A549 treated with CpdA at 1 μM for 4 hours (cell line): ENCODE measurements around the gene NTMT1. TPM values are rescaled to one million over a fixed set of nuclear protein-coding genes. Genes with fewer than 3 reads are reported as not detected.

ENCODE experiments used
- total RNA-seq: library from RNA; stranded (reverse); fragments of 200-300 nt; extraction: Qiagen RNA extraction; gene quantifications from 5 replicates; pipeline ENCODE4 v1.2.3, GENCODE V29; 2022; ENCODE audit warnings: low read depth

The NTMT1 gene
- 89.4 to 107 TPM (median 97.7 TPM) in 5 replicates for total RNA-seq

GRCh38 chr9:129626079-129626624, at the start of gene NTMT1:
Gene NTMT1, plus strand, starts transcription at chr9:129626163. Its CDS starts 6,541 bp downstream, at chr9:129632704.

GRCh38 chr9:129620669-129621295, 5.2 kb upstream of the NTMT1 start, which contains the start of gene C9orf50:
Gene C9orf50, minus strand, starts transcription at chr9:129621101. Its CDS starts 527 bp downstream, at chr9:129620574.

GRCh38 chr9:129641750-129642585, 16.0 kb downstream of the NTMT1 start, which contains the start of gene ASB6:
Gene ASB6, minus strand, starts transcription at chr9:129642151. Its CDS starts 152 bp downstream, at chr9:129641999.

GRCh38 chr9:129665389-129665775, 39.4 kb downstream of the NTMT1 start, which contains the start of gene PRRX2:
Gene PRRX2, plus strand, starts transcription at chr9:129665647. Its CDS starts 221 bp downstream, at chr9:129665868.

Other genes with a start within 250 kb of the NTMT1 start
- gene C9orf50, start 5.1 kb upstream of the NTMT1 start, total RNA-seq = not detected in 5 replicates
- gene ASB6, start 16.0 kb downstream of the NTMT1 start, total RNA-seq = 20.1 to 24.8 TPM (median 24.1 TPM) in 5 replicates
- 2.8 to 7.2 TPM (median 6.5 TPM) in 5 replicates for gene PRRX2, start 39.5 kb downstream of the NTMT1 start, total RNA-seq
- gene PTGES, start 126.9 kb downstream of the NTMT1 start, total RNA-seq = 91.2 to 108 TPM (median 93.1 TPM) in 5 replicates
- 21.0 to 27.8 TPM (median 26.4 TPM) in 5 replicates for gene TOR1B, start 177.0 kb downstream of the NTMT1 start, total RNA-seq
- gene TOR1A, start 198.0 kb downstream of the NTMT1 start, total RNA-seq = 58.4 to 64.6 TPM (median 64.3 TPM) in 5 replicates
- gene C9orf78, start 209.1 kb downstream of the NTMT1 start, total RNA-seq = 49.0 to 57.3 TPM (median 49.9 TPM) in 5 replicates
- gene USP20, start 209.3 kb downstream of the NTMT1 start, total RNA-seq = 5.9 to 6.4 TPM (median 6.1 TPM) in 5 replicates